Memory B cell (primary cell): Measurements from ENCODE around the gene S100A11.

Source experiments
- ATAC-seq: fragments of 150-1000 bp; cut with Tn5 transposase; 2 replicates; pipeline ENCODE4 v1.10.0; 2021; ENCODE audit warnings: low read depth, mild to moderate bottlenecking, moderate library complexity
- DNase-seq, 2 donors: peaks; one replicate each; pipeline ENCODE4 v3.0.0; 2022; ENCODE audit warnings: low spot score in 2 of 2
- H3K27ac Mint-ChIP-seq: one replicate; pipeline ENCODE4 v1.8.0; 2022; ENCODE audit warnings: mild to moderate bottlenecking, moderate library complexity, mixed read lengths
- H3K27me3 Mint-ChIP-seq: one replicate; pipeline ENCODE4 v1.8.0; 2022; ENCODE audit warnings: mixed read lengths
- H3K36me3 Mint-ChIP-seq: one replicate; pipeline ENCODE4 v1.8.0; 2022; ENCODE audit warnings: mild to moderate bottlenecking, mixed read lengths
- H3K4me1 Mint-ChIP-seq: one replicate; pipeline ENCODE4 v1.8.0; 2022; ENCODE audit warnings: mixed read lengths
- H3K4me3 Mint-ChIP-seq: one replicate; pipeline ENCODE4 v1.8.0; 2022; ENCODE audit warnings: mild to moderate bottlenecking, moderate library complexity, mixed read lengths
- H3K9me3 Mint-ChIP-seq: one replicate; pipeline ENCODE4 v1.8.0; 2022; ENCODE audit warnings: mixed read lengths

The S100A11 gene

DNA sequence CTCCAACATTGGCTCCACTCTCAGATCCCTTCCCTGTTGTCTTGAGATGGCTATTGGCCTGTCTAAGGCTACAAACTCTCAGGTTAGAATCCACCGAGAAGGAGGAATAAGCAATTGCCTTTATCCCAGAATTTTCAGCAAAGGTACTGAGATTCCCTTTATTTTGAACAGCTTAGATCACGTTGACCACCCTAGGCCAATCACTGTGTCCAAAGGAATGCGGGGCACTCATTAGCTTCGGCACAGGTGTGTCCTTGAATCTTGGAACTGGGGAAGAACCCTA is 6.9 kb downstream of the S100A11 start:
- no peak for ATAC-seq
- no peak overlapping the region for H3K27ac Mint-ChIP-seq
- peaks cover 2% of the 10 kb centered on the region for H3K27me3 Mint-ChIP-seq
- peaks cover 3% of the 10 kb centered on the region for H3K4me1 Mint-ChIP-seq
- H3K9me3 Mint-ChIP-seq, result no peaks in the 10 kb centered on the region
- no peak overlapping the region for H3K4me3 Mint-ChIP-seq
- no peak for DNase-seq
- H3K36me3 Mint-ChIP-seq, result peaks cover 6% of the 10 kb centered on the region

DNA sequence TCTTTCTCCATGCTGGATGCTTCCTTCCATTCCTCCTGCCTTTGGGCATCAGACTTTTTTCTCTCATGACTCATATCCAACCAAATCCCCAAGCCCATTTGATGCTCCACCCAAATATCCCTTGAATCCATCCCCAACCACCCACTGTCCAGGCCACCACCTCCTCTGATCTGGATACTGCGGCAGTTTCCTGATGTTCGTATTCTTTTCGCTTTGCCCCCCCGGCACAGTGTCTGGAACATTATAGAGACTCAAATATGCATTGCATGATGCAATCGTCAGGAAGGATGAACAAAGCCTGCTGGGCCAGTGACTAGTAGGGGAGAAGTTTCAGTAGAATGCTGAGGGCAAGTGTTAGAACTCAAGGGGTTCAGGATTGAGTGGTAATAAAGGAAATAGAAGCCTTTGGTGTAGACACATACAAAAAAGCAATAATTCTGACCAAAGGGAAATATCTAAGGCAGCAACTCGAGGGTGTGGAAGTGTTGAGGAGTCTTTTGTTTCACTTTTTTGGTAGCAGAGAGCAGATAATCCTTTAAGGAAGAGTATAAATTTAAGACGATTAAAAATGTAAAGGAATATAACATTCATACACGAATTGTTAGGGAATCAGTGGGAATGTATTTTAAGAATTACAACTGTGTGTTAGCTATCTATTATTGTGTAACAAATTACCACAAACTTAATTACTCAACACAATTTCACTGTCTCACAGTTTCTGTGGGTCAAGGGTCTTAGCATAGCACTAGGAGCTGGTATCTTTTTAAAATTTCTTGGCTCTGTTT is 7.5 kb downstream of the S100A11 start:
- peaks cover 3% of the 10 kb centered on the region for H3K27me3 Mint-ChIP-seq
- no peak overlapping the region for H3K27ac Mint-ChIP-seq
- H3K4me1 Mint-ChIP-seq, result no peaks in the 10 kb centered on the region
- H3K36me3 Mint-ChIP-seq, result peaks cover 6% of the 10 kb centered on the region
- no peak overlapping the region for H3K4me3 Mint-ChIP-seq
- no peak for DNase-seq
- ATAC-seq, result no peak
- no peaks in the 10 kb centered on the region for H3K9me3 Mint-ChIP-seq

- no peaks in the 10 kb centered on the region for H3K9me3 Mint-ChIP-seq
- DNase-seq, result no peak
- H3K4me1 Mint-ChIP-seq, result no peaks in the 10 kb centered on the region
- H3K27ac Mint-ChIP-seq, result no peak overlapping the region
- H3K36me3 Mint-ChIP-seq, result peaks cover 4% of the 10 kb centered on the region
- ATAC-seq, result no peak
- peaks cover 10% of the 10 kb centered on the region for H3K27me3 Mint-ChIP-seq
- H3K4me3 Mint-ChIP-seq, result no peak overlapping the region
Observed at GRCh38 chr1:152026895-152027294, 9.9 kb downstream of the S100A11 start.

DNA sequence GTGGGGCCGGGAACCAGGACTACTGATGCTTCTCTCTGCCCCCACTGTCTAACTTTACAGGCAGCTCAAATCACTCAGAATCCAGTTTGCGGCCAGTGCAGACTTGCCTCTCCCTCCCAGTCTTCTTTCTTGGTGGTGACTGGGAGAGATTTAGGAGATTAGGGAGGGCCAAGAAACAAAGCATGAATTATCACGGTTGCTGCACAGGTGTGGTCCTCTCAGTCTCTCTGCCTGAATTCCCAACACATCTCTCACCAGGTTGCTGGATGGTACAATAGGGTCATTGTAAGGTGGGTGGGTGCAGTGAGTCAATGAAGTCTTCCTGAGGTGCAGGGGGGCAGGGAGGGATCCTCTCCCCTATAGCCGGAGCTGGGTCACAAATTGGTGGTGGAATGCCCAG is 12.6 kb downstream of the S100A11 start:
- Mint-ChIP-seq H3K27ac (no peak overlapping the region), H3K9me3 (no peaks in the 10 kb centered on the region), H3K4me1 (no peaks in the 10 kb centered on the region), H3K27me3 (peaks cover 10% of the 10 kb centered on the region), H3K36me3 (no peaks in the 10 kb centered on the region), H3K4me3 (no peak overlapping the region)
- ATAC-seq (no peak), DNase-seq (no peak)

DNA sequence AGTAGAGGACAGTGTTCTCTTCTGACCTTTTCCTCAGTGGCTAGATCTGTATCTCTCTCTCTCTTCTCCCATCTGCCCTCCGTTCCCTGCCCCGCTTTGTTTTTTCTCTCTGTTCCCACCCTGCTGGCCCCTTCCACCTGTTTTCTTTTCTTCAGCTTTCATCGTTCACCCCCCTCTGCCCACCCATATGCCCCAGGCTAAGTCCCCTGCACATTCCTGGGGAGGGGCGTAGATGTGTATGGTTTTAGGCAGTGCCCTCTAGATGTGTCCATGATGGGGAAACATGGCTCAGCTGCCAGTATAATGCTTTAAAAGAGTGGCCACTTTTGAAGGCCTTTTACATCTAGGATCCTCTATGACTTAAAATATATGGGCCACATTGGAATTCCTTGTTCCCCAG is 13.6 kb downstream of the S100A11 start:
- no peaks in the 10 kb centered on the region for H3K36me3 Mint-ChIP-seq
- H3K9me3 Mint-ChIP-seq, result no peaks in the 10 kb centered on the region
- H3K27ac Mint-ChIP-seq, result no peak overlapping the region
- no peaks in the 10 kb centered on the region for H3K4me1 Mint-ChIP-seq
- DNase-seq, result no peak
- peaks cover 10% of the 10 kb centered on the region for H3K27me3 Mint-ChIP-seq
- H3K4me3 Mint-ChIP-seq, result no peak overlapping the region
- no peak for ATAC-seq

DNA sequence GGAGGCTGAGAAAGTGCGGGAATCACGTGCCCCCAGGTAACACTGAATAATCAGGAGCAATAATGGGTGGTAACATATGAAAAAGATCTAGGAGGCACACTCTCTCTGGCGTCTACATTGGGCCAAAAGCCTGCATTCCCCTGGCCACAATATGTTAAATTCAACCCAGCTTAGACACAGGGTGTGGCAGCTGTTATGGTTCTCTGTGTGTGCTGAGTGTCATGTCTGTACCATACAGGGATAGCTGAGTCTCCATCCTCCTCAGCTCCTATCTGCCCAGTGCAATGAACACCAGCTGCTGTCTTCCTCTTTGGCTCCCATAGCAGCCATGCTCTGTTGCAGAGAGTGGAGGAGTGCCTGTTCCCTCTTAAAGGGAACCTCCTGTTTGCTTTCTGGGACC is 14.3 kb downstream of the S100A11 start:
- Mint-ChIP-seq H3K4me3 (no peak overlapping the region), H3K4me1 (no peaks in the 10 kb centered on the region), H3K27me3 (peaks cover 10% of the 10 kb centered on the region), H3K36me3 (no peaks in the 10 kb centered on the region), H3K9me3 (no peaks in the 10 kb centered on the region), H3K27ac (no peak overlapping the region)
- DNase-seq, result no peak
- ATAC-seq, result no peak

DNA sequence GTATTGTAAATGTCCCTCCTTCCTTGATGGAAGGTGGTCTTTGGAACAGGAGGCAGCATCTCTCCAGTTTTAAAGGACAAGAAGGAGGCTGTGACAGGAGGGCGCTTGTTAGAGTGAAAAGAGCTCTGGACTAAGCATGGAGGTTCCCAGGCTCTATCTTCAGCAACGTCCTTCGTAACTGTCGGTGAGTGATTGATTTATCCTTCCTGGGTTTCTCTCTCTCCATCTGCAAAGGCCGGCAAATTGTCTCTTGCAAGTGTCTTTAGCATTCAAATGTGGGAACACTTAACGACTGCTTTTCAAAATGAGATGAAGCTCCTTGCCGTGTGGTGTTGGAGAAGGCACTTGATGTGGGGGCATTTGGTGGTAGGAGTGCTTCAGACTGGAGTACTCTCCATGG is 15.2 kb downstream of the S100A11 start:
- Mint-ChIP-seq H3K27ac (no peak overlapping the region), H3K27me3 (peaks cover 12% of the 10 kb centered on the region), H3K4me3 (no peak overlapping the region), H3K36me3 (no peaks in the 10 kb centered on the region), H3K9me3 (no peaks in the 10 kb centered on the region), H3K4me1 (no peaks in the 10 kb centered on the region)
- ATAC-seq, result no peak
- no peak for DNase-seq

DNA sequence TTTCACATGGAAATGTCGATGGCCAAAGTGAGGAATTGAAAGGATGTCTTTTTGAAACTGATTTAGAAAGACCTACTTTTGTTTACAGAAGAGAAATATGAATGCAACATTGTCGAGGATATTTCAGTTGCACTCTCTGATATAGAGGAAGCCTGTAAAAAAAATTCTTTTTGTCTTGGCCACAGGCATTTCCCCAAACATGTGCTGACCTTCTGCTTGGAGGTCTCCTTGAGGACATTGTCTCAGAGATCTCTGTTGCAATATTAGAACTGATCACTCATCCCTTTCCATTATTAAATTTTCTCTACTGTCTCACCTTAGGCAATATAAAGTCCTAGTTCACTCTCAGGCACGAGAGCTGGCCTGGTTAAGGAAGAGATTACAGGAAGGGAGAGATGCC is 16.0 kb downstream of the S100A11 start:
- H3K27me3 Mint-ChIP-seq, result peaks cover 11% of the 10 kb centered on the region
- H3K36me3 Mint-ChIP-seq, result no peaks in the 10 kb centered on the region
- H3K9me3 Mint-ChIP-seq, result no peaks in the 10 kb centered on the region
- H3K4me3 Mint-ChIP-seq, result no peak overlapping the region
- DNase-seq (no peak), ATAC-seq (no peak)
- no peaks in the 10 kb centered on the region for H3K4me1 Mint-ChIP-seq
- H3K27ac Mint-ChIP-seq, result no peak overlapping the region

DNA sequence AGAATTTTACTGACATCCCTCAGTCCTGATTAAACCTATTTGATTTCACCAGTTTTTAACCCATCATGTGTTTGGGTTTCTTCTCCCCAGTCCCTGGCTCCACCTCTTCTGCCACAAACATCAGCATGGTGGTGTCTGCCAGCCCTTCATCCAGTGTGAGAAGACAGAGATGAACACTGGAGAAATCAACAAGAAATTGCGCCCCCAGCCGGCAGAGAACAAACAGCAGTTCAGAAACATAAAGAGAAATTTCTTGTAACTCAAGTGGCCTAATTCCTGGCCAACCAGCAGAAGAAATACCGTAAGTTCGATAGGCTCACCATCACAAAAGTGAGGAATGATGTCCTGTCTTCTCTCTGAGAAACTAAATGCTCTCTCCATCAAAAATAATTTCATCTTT is 18.3 kb downstream of the S100A11 start:
- Mint-ChIP-seq H3K27ac (no peak overlapping the region), H3K36me3 (no peaks in the 10 kb centered on the region), H3K9me3 (no peaks in the 10 kb centered on the region), H3K4me3 (no peak overlapping the region), H3K4me1 (no peaks in the 10 kb centered on the region), H3K27me3 (peaks cover 19% of the 10 kb centered on the region)
- no peak for DNase-seq
- ATAC-seq, result no peak

GRCh38 chr1:152015766-152016165 is 21.0 kb downstream of the S100A11 start:
- no peak overlapping the region for H3K4me3 Mint-ChIP-seq
- no peaks in the 10 kb centered on the region for H3K9me3 Mint-ChIP-seq
- ATAC-seq (no peak), DNase-seq (no peak)
- no peaks in the 10 kb centered on the region for H3K36me3 Mint-ChIP-seq
- H3K27ac Mint-ChIP-seq, result no peak overlapping the region
- H3K27me3 Mint-ChIP-seq, result peaks cover 14% of the 10 kb centered on the region
- no peaks in the 10 kb centered on the region for H3K4me1 Mint-ChIP-seq

- no peaks in the 10 kb centered on the region for H3K36me3 Mint-ChIP-seq
- no peak overlapping the region for H3K27ac Mint-ChIP-seq
- H3K4me3 Mint-ChIP-seq, result no peak overlapping the region
- ATAC-seq (no peak), DNase-seq (no peak)
- H3K9me3 Mint-ChIP-seq, result no peaks in the 10 kb centered on the region
- no peaks in the 10 kb centered on the region for H3K4me1 Mint-ChIP-seq
- H3K27me3 Mint-ChIP-seq, result peaks cover 14% of the 10 kb centered on the region
Observed at GRCh38 chr1:152014943-152015342, 21.9 kb downstream of the S100A11 start.

DNA sequence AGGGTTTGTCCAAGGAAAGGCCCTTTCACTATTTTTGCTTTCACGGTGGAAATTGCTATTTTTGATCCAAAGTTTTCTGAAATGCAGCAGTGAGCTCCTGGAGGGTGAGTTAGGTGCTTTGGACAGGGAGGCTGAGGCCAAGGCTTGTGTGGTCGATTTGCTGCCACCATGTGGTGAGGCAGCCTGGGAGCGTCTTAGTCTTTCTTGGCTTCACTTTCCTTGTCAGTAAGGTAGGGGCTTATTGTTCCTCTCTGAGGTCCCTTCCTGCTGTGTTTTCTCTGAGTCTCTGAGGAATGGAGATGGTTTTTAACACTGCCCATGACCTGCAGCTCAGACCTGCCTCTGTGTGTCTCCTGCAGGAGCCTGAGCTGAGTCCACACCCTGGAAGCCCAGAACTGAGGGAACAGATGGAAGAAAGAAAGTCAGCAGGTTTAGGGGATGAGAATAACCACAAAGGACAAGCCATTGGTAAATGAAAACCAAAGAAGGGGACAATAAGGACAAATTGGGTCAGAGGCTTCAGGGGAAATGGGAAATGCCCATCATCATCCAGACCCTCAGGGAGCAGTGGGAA is 23.1 kb downstream of the S100A11 start:
- ATAC-seq (no peak), DNase-seq (no peak)
- Mint-ChIP-seq H3K9me3 (no peaks in the 10 kb centered on the region), H3K27ac (no peak overlapping the region), H3K36me3 (no peaks in the 10 kb centered on the region), H3K27me3 (peaks cover 18% of the 10 kb centered on the region), H3K4me1 (no peaks in the 10 kb centered on the region), H3K4me3 (no peak overlapping the region)

- Mint-ChIP-seq H3K4me3 (no peak overlapping the region), H3K9me3 (no peaks in the 10 kb centered on the region), H3K36me3 (no peaks in the 10 kb centered on the region), H3K4me1 (no peaks in the 10 kb centered on the region), H3K27ac (no peak overlapping the region), H3K27me3 (peaks cover 14% of the 10 kb centered on the region)
- ATAC-seq (no peak), DNase-seq (no peak)
Observed at GRCh38 chr1:152009691-152010090, 27.1 kb downstream of the S100A11 start.

DNA sequence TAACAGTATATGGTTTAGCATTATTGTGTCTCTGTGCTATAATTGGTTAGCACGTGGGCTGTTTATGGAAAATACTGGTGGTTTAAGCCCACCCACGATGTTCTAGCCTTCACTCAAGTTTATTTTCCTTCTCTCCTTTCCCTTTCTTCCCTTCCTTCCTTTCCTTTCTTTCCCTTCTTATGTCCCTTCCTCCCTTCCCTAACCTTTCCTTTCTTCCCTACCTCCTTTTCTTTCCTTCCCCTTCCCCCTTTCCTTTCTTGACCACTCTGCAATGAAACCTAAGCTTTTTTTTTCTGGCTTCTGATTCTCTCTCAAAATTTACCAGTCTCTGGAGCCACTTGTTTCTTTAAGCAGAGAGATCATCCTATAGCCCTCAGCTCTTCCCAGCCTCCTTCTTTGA is 29.8 kb downstream of the S100A11 start:
- ATAC-seq, result no peak
- H3K4me1 Mint-ChIP-seq, result no peaks in the 10 kb centered on the region
- H3K4me3 Mint-ChIP-seq, result no peak overlapping the region
- H3K9me3 Mint-ChIP-seq, result no peaks in the 10 kb centered on the region
- no peaks in the 10 kb centered on the region for H3K36me3 Mint-ChIP-seq
- peaks cover 14% of the 10 kb centered on the region for H3K27me3 Mint-ChIP-seq
- no peak overlapping the region for H3K27ac Mint-ChIP-seq
- DNase-seq, result no peak

GRCh38 chr1:152005360-152005912 is 31.4 kb downstream of the S100A11 start:
- no peak overlapping the region for H3K4me3 Mint-ChIP-seq

More at GRCh38 chr1:152005360-152005912, 31.4 kb downstream of the S100A11 start:
- Mint-ChIP-seq H3K27ac (no peak overlapping the region), H3K9me3 (no peaks in the 10 kb centered on the region), H3K27me3 (peaks cover 18% of the 10 kb centered on the region), H3K4me1 (peaks cover 2% of the 10 kb centered on the region), H3K36me3 (no peaks in the 10 kb centered on the region)
- no peak for DNase-seq
- ATAC-seq, result no peak
